HCT116 (cell line): ENCODE data around the gene PDE2A.

ENCODE experiments used
- CTCF ChIP-seq, 3 experiments: fragments of 200-600 bp in 1 of 3; sonication (generic) in 1 of 3; IDR thresholded peaks in 2 of 3; conservative IDR thresholded peaks in 1 of 3; 2 replicates each; pipeline ENCODE4 v1.5.1; 2012 to 2017; ENCODE audit warnings: low read depth in 2 of 3, low read length in 2 of 3, antibody characterized with exemption in 1 of 3, borderline replicate concordance in 1 of 3, control low read depth in 1 of 3, mild to moderate bottlenecking in 1 of 3, mixed read lengths in 1 of 3, mixed run types in 1 of 3, moderate library complexity in 1 of 3; ENCODE audit not compliant: insufficient read depth in 1 of 3
- EZH2 ChIP-seq: fragments of 200-600 bp; sonication (generic); IDR thresholded peaks from 2 replicates; pipeline ENCODE4 v1.6.1; 2017; ENCODE audit warnings: antibody characterized with exemption, mixed run types
- POLR2AphosphoS5 ChIP-seq: IDR thresholded peaks from 2 replicates; pipeline ENCODE4 v1.6.1; 2011; ENCODE audit warnings: mild to moderate bottlenecking, low read depth, low read length, moderate library complexity
- YY1 ChIP-seq: IDR thresholded peaks from 2 replicates; pipeline ENCODE4 v1.6.1; 2011; ENCODE audit warnings: low read length, low read depth, moderate library complexity, mild to moderate bottlenecking; ENCODE audit not compliant: insufficient replicate concordance; ENCODE audit errors: extremely low read depth

GRCh38 chr11:72637198-72637597 lies 37.0 kb downstream of the PDE2A start:
- TF ChIP-seq YY1 (no peak), CTCF (IDR thresholded peaks at IDR 0.05 in 2 of 3, conservative IDR thresholded peaks at IDR 0.05 in 1 of 3; ENCODE audit: borderline replicate concordance in 1 of 3, insufficient read depth in 1 of 3, low read depth in 2 of 3, low read length in 2 of 3) (no peak), POLR2AphosphoS5 (no peak), EZH2 (no peak)
